Adrenal gland (tissue), 5 donors: Measurements from ENCODE around the gene TUBB2B.

Experiments used
- POLR2A ChIP-seq, 2 donors: fragments of 450-650 bp; IDR thresholded peaks; one replicate each; pipeline ENCODE4 v1.6.1; 2017; ENCODE audit warnings: antibody characterized with exemption in 2 of 2, mild to moderate bottlenecking in 2 of 2, moderate library complexity in 1 of 2
- TF ChIP-seq, protein P1 (sequence below), 6 experiments: fragments of 450-650 bp in 4 of 6; fragments of 200-600 bp in 2 of 6; sonication (generic) in 1 of 6; IDR thresholded peaks; 1 replicate in 5 of 6; 2 replicates in 1 of 6; pipeline versions ENCODE4 v1.5.1 to v1.8.0; 2016 to 2021; ENCODE audit warnings: antibody characterized with exemption in 6 of 6, mild to moderate bottlenecking in 2 of 6, moderate library complexity in 1 of 6
- donor health status: DM: no; HTN: no; CAD: no.

DNA sequence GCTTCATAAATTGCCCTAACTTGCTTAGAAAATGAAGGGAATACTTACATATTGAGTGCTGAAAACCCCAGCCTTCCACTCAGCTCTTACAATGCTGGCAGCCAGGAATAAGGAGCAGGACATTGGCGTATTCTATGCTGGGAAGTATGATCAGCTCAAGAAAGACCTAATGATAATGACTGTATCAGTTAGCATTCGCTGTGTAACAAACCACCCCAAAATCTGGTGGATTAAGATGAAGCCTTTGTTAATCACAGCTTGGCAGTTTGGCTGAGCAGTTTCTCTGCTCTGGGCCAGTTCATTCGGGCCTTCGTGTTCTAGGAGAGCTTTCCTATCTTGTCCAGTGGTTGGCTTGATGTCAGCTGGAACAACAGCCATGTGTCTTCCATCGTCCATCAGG, 36.7 kb downstream of the TUBB2B start:
- TF ChIP-seq, protein P1, sequence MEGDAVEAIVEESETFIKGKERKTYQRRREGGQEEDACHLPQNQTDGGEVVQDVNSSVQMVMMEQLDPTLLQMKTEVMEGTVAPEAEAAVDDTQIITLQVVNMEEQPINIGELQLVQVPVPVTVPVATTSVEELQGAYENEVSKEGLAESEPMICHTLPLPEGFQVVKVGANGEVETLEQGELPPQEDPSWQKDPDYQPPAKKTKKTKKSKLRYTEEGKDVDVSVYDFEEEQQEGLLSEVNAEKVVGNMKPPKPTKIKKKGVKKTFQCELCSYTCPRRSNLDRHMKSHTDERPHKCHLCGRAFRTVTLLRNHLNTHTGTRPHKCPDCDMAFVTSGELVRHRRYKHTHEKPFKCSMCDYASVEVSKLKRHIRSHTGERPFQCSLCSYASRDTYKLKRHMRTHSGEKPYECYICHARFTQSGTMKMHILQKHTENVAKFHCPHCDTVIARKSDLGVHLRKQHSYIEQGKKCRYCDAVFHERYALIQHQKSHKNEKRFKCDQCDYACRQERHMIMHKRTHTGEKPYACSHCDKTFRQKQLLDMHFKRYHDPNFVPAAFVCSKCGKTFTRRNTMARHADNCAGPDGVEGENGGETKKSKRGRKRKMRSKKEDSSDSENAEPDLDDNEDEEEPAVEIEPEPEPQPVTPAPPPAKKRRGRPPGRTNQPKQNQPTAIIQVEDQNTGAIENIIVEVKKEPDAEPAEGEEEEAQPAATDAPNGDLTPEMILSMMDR (IDR thresholded peaks at IDR 0.05): no peak
- TF ChIP-seq POLR2A (IDR thresholded peaks at IDR 0.05): no peak
